A549 (cell line): ENCODE measurements around the gene ACTR3C. TPM values are rescaled to one million over a fixed set of nuclear protein-coding genes. Genes with fewer than 3 reads are reported as not detected.
"Not testable (repeated sequence)": the region's sequence is repeated elsewhere in the genome, so short reads cannot be mapped to it uniquely, and the experiment has no call there.

Experiments used
- ATAC-seq, 2 experiments: fragments of 200-7000 bp in 1 of 2; fragments of >200 bp in 1 of 2; cut with Nextera tagmentation in 1 of 2; cut with Tn5 transposase in 1 of 2; 3 replicates each; pipeline versions ENCODE4 v1.8.0 to v1.9.1; 2018 to 2020; ENCODE audit warnings: mild to moderate bottlenecking in 1 of 2, moderate library complexity in 1 of 2
- CTCF ChIA-PET: fragments of 300-600 bp; sonication (Branson Sonifier 250); formaldehyde crosslinking; extraction: SDS; loops from one replicate; lab custom pipeline; 2021; ENCODE audit warnings: antibody characterized with exemption, inconsistent platforms; lab: Yijun Ruan, JAX
- POLR2A ChIA-PET: fragments of 350-600 bp; formaldehyde crosslinking; extraction: SDS; loops from one replicate; lab custom pipeline; 2021; ENCODE audit warnings: antibody characterized with exemption, inconsistent platforms; lab: Yijun Ruan, JAX
- DNase-seq, 2 experiments: peaks; one replicate each; pipeline versions ENCODE4 v3.0.0 to v3.0.0-alpha.2; 2011 to 2016; ENCODE audit warnings: low read depth in 1 of 2, low spot score in 1 of 2
- FAIRE-seq: peaks from 2 replicates; lab custom pipeline; 2011; peaks lifted over from hg19 to GRCh38; lab: Jason Lieb, UNC
- H3K27ac ChIP-seq, 2 experiments: fragments of >200 bp; sonication (Bioruptor Twin); formaldehyde crosslinking; 3 replicates each; pipeline ENCODE4 v1.5.1; 2016 to 2017
- H3K4me1 ChIP-seq: fragments of >200 bp; sonication (Bioruptor Twin); formaldehyde crosslinking; 3 replicates; pipeline ENCODE4 v1.6.1; 2016
- H3K4me2 ChIP-seq: fragments of >200 bp; sonication (Bioruptor Twin); formaldehyde crosslinking; 3 replicates; pipeline ENCODE4 v1.6.1; 2016
- H3K4me3 ChIP-seq: fragments of >200 bp; sonication (Bioruptor Twin); formaldehyde crosslinking; 3 replicates; pipeline ENCODE4 v1.5.1; 2016
- H3K9me3 ChIP-seq: fragments of >200 bp; sonication (Bioruptor Twin); formaldehyde crosslinking; 3 replicates; pipeline ENCODE4 v1.6.1; 2016
- BCL3 ChIP-seq: fragments of >200 bp; sonication (Bioruptor Twin); formaldehyde crosslinking; IDR thresholded peaks from 3 replicates; pipeline ENCODE4 v1.6.1; 2016
- CHD4 ChIP-seq: fragments of 200-600 bp; sonication (generic); IDR thresholded peaks from 2 replicates; pipeline ENCODE4 v1.6.1; 2016; ENCODE audit warnings: antibody characterized with exemption, mild to moderate bottlenecking, borderline replicate concordance
- EHMT2 ChIP-seq: fragments of 200-600 bp; sonication (generic); IDR thresholded peaks from 2 replicates; pipeline ENCODE4 v1.6.1; 2016; ENCODE audit warnings: antibody characterized with exemption, low read depth, mild to moderate bottlenecking, moderate library complexity
- EP300 ChIP-seq, 2 experiments: fragments of >200 bp; sonication (Bioruptor Twin); formaldehyde crosslinking; IDR thresholded peaks; 2 replicates in 1 of 2; 3 replicates in 1 of 2; pipeline ENCODE4 v1.6.1; 2016 to 2017
- FOXS1 ChIP-seq: fragments of 250-450 bp; sonication (Bioruptor Pico); IDR thresholded peaks from 2 replicates; pipeline ENCODE4 v1.5.0; 2020; ENCODE audit warnings: mild to moderate bottlenecking, moderate library complexity
- GATA3 ChIP-seq: IDR thresholded peaks from 2 replicates; pipeline ENCODE4 v1.6.1; 2012; ENCODE audit warnings: borderline replicate concordance
- HDAC2 ChIP-seq: fragments of 200-600 bp; sonication (generic); IDR thresholded peaks from 2 replicates; pipeline ENCODE4 v1.6.1; 2016
- HEYL ChIP-seq: fragments of 250-450 bp; sonication (Bioruptor Pico); IDR thresholded peaks from 2 replicates; pipeline ENCODE4 v1.8.0; 2021; ENCODE audit warnings: mild to moderate bottlenecking, moderate library complexity
- HOXB5 ChIP-seq: fragments of 250-450 bp; sonication (Bioruptor Pico); IDR thresholded peaks from 2 replicates; pipeline ENCODE4 v1.5.0; 2020; ENCODE audit warnings: mild to moderate bottlenecking, moderate library complexity
- JUNB ChIP-seq: fragments of >200 bp; sonication (Bioruptor Twin); formaldehyde crosslinking; IDR thresholded peaks from 2 replicates; pipeline ENCODE4 v1.6.1; 2016
- MAFK ChIP-seq: fragments of 450-650 bp; IDR thresholded peaks from 2 replicates; pipeline ENCODE4 v1.6.1; 2014; ENCODE audit not compliant: partially characterized antibody
- MAX ChIP-seq: IDR thresholded peaks from 2 replicates; pipeline ENCODE4 v1.6.1; 2012
- PHF8 ChIP-seq: fragments of 200-600 bp; sonication (generic); IDR thresholded peaks from 2 replicates; pipeline ENCODE4 v1.6.1; 2016; ENCODE audit warnings: low read depth, mild to moderate bottlenecking, antibody characterized with exemption, moderate library complexity, borderline replicate concordance
- RARB ChIP-seq: fragments of 250-450 bp; sonication (Bioruptor Pico); IDR thresholded peaks from 2 replicates; pipeline ENCODE4 v1.8.0; 2021; ENCODE audit warnings: mild to moderate bottlenecking, moderate library complexity
- RCOR1 ChIP-seq: fragments of 150-350 bp; IDR thresholded peaks from 2 replicates; pipeline ENCODE4 v1.6.1; 2014; ENCODE audit warnings: antibody characterized with exemption, low read length, low read depth
- RFX5 ChIP-seq: fragments of 450-650 bp; IDR thresholded peaks from 2 replicates; pipeline ENCODE4 v1.7.1; 2014; ENCODE audit warnings: antibody characterized with exemption, mild to moderate bottlenecking, moderate library complexity
- SMC3 ChIP-seq: fragments of >200 bp; sonication (Bioruptor Twin); formaldehyde crosslinking; IDR thresholded peaks from 3 replicates; pipeline ENCODE4 v1.6.1; 2018; ENCODE audit warnings: inconsistent platforms
- SREBF2 ChIP-seq: fragments of 450-650 bp; IDR thresholded peaks from 2 replicates; pipeline ENCODE4 v1.6.1; 2014; ENCODE audit warnings: mild to moderate bottlenecking, moderate library complexity
- ZC3H11A ChIP-seq: fragments of 450-650 bp; IDR thresholded peaks from 2 replicates; pipeline ENCODE4 v1.6.1; 2014; ENCODE audit warnings: antibody characterized with exemption, mild to moderate bottlenecking
- ZNF302 ChIP-seq: fragments of 250-450 bp; sonication (Bioruptor Pico); IDR thresholded peaks from 2 replicates; pipeline ENCODE4 v1.9.0; 2021; ENCODE audit warnings: inconsistent platforms, mild to moderate bottlenecking, moderate library complexity
- WGBS: methylation state at CpG from one replicate; pipeline ENCODE4 v1.1.6; 2017; ENCODE audit errors: missing lambda C conversion rate; 5-methylcytosine and 5-hydroxymethylcytosine counted together
- polyA plus RNA-seq, 4 experiments: library from polyadenylated mRNA; depleted of rRNA in 3 of 4; stranded (reverse); fragments of >200 nt; fragmentation: RNase III in 1 of 4; extraction: RNeasy Plus Mini Kit Qiagen cat#74134 plus additional on column Dnase treatment in 1 of 4; gene quantifications; 2 replicates in 3 of 4; 3 replicates in 1 of 4; pipeline ENCODE4 v1.2.3, GENCODE V29; 2011 to 2017
- TF ChIP-seq, protein P1 (sequence below): fragments of 150-350 bp; IDR thresholded peaks from 2 replicates; pipeline ENCODE4 v1.6.1; 2014; ENCODE audit warnings: low read depth, mild to moderate bottlenecking, low read length
- TF ChIP-seq, protein P2 (sequence below): fragments of 250-450 bp; sonication (Bioruptor Pico); IDR thresholded peaks from 2 replicates; pipeline ENCODE4 v1.5.0; 2020; ENCODE audit warnings: low read depth, mild to moderate bottlenecking, moderate library complexity

ACTR3C gene
- polyA plus RNA-seq, 2 of the 4 experiments (the other 2 are of a cell fraction) = 0.43 TPM

- TF ChIP-seq, protein P1, sequence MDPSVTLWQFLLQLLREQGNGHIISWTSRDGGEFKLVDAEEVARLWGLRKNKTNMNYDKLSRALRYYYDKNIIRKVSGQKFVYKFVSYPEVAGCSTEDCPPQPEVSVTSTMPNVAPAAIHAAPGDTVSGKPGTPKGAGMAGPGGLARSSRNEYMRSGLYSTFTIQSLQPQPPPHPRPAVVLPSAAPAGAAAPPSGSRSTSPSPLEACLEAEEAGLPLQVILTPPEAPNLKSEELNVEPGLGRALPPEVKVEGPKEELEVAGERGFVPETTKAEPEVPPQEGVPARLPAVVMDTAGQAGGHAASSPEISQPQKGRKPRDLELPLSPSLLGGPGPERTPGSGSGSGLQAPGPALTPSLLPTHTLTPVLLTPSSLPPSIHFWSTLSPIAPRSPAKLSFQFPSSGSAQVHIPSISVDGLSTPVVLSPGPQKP = no peak
- TF ChIP-seq SREBF2 = no peak
- no peak for TF ChIP-seq ZNF302 (CRISPR knock-in tag)
- TF ChIP-seq ZC3H11A = no peak
These were observed 10.0 kb downstream of the ACTR3C start (continued) for GRCh38 chr7:150313367-150313809.

DNA sequence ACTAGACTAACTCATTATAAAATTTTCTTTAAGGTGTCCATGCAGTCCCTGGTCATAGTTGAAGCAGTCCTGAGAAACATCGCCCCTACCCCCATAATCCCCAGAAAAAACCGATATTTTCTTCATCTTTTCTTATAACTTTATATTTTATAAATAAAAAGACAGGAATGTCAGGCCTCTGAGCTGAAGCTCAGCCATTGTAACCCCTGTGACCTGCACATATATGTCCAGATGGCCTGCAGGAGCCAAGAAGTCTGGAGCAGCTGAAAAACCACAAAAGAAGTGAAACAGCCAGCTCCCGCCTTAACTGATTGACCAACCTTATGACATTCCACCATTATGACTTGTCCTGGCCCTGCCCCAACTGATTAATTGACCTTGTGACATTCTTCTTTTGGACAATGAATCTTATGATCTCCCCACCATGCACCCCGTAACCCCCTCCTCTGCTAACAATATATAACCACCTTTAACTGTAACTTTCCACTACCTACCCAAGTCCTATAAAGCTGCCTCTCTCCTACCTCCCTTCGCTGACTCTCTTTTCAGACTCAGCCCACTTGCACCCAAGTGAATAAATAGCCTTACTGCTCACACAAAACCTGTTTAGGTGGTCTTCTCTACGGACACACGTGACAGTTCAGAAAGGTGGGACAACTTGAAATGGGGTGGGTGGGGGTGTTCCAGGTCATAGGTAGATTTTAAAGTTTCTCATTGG lies 10.5 kb downstream of the ACTR3C start:
- H3K9me3 ChIP-seq, ATAC-seq, DNase-seq, H3K4me1 ChIP-seq, FAIRE-seq, H3K4me3 ChIP-seq, CTCF ChIA-PET, H3K27ac ChIP-seq, H3K4me2 ChIP-seq: not testable (repeated sequence)
- WGBS = 53% methylated on average over 7 of the region's 7 CpGs
- POLR2A ChIA-PET = interaction anchor here (1.0 kb wide), 1 partner anchor 56 kb away, joined by 3 read pairs; the partner anchor contains the start of gene REPIN1

- Histone ChIP-seq H3K4me3 (no peak overlapping the region), H3K4me1 (no peaks in the 10 kb centered on the region), H3K27ac (no peak overlapping the region), H3K4me2 (no peak overlapping the region), H3K9me3 (no peaks in the 10 kb centered on the region)
- CTCF ChIA-PET = no interaction called here
- POLR2A ChIA-PET = no interaction called here
- 59% methylated on average over 5 of the region's 5 CpGs for WGBS
- no peak for ATAC-seq
- no peak for FAIRE-seq
- TF ChIP-seq BCL3 (no peak), MAFK (no peak), HOXB5 (CRISPR knock-in tag) (no peak)
- no peak for DNase-seq
These were observed 11.6 kb downstream of the ACTR3C start for GRCh38 chr7:150311711-150312110.

DNA sequence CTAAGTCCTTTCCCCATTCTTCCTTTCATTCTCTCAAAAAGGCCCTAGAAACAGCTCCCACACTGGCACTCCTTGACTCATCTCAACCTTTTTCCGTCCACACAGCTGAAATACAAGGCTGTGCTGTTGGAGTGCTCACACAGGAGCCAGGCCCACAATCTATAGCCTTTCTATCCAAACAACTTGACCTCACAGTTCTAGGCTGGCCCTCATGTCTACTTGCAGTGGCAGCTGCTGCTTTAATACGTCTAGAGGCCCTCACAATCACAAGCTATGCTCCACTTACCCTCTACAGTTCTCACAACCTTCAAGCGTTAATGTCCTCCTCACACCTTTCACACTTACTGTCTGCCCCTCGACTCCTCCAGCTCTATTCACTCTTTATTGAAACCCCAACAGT lies 12.2 kb downstream of the ACTR3C start:
- WGBS = 56% methylated on average over 4 of the region's 4 CpGs
- Histone ChIP-seq H3K4me1 (no peaks in the 10 kb centered on the region), H3K27ac (no peak overlapping the region), H3K9me3 (no peaks in the 10 kb centered on the region), H3K4me3 (no peak overlapping the region), H3K4me2 (no peak overlapping the region)
- ATAC-seq (no peak), FAIRE-seq (no peak), DNase-seq (no peak)
- TF ChIP-seq PHF8 (no peak), GATA3 (no peak), JUNB (no peak)
- ChIA-PET CTCF (no interaction called here), POLR2A (no interaction called here)

DNA sequence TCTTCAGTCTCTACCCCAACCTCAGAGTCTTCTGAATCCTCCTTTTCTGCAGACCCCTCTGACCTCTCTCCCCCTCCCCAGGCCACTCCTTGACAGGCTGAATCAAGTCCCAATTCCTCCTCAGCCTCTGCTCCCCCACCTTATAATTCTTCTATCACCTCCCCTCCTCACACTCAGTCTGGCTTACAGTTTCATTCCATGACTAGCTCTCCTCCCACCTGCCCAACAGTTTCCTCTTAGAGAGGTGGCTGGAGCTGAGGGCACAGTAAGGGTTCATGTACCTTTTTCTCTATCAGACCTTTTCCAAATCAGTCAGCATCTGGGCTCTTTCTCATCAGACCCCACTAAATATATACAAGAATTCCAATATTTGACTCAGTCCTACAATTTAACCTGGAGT lies 14.8 kb downstream of the ACTR3C start:
- CTCF ChIA-PET = interaction anchor here (1.0 kb wide), 1 partner anchor 9 kb away, joined by 3 read pairs; no protein-coding TSS in a partner anchor
- H3K4me2 ChIP-seq = peak overlapping the region; percentile 1; the same call in 1 of the 3 replicates
- DNase-seq (no peak), ATAC-seq (no peak), FAIRE-seq (no peak)
- POLR2A ChIA-PET = no interaction called here
- H3K27ac ChIP-seq = no peak overlapping the region
- no peaks in the 10 kb centered on the region for H3K4me1 ChIP-seq
- no peaks in the 10 kb centered on the region for H3K9me3 ChIP-seq
- TF ChIP-seq HOXB5 (CRISPR knock-in tag) (no peak), RCOR1 (no peak), HDAC2 (no peak), HEYL (CRISPR knock-in tag) (no peak), MAX (no peak), CHD4 (no peak), GATA3 (no peak), EHMT2 (no peak), FOXS1 (CRISPR knock-in tag) (no peak), SMC3 (no peak), EP300 (IDR thresholded peaks at IDR 0.05) (no peak), RARB (CRISPR knock-in tag) (no peak), RFX5 (no peak)
- TF ChIP-seq, protein P2, sequence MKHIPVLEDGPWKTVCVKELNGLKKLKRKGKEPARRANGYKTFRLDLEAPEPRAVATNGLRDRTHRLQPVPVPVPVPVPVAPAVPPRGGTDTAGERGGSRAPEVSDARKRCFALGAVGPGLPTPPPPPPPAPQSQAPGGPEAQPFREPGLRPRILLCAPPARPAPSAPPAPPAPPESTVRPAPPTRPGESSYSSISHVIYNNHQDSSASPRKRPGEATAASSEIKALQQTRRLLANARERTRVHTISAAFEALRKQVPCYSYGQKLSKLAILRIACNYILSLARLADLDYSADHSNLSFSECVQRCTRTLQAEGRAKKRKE (CRISPR knock-in tag) = no peak
- no peak overlapping the region for H3K4me3 ChIP-seq
